Measurements from ENCODE around the gene AQP12B. TPM values are rescaled to one million over a fixed set of nuclear protein-coding genes. Genes with fewer than 3 reads are reported as not detected.
"Not testable (repeated sequence)": the region's sequence is repeated elsewhere in the genome, so short reads cannot be mapped to it uniquely, and the experiment has no call there.

Gene AQP12B
- polyA plus RNA-seq, 1 donor from 2014 or later: not detected

GRCh38 chr2:240685771-240686371, 3.2 kb upstream of the AQP12B start:
- H3F3A ChIP-seq (ENCODE audit: insufficient read depth, low read length, poor library complexity, severe bottlenecking): no peaks in the 10 kb centered on the region
- no peaks in the 10 kb centered on the region for H3K79me2 ChIP-seq (replicated peaks; ENCODE audit: insufficient read depth, low read length)
- no peak overlapping the region for H3K27ac ChIP-seq (ENCODE audit: low read length)
- H4K20me1 ChIP-seq (ENCODE audit: insufficient read depth): no peaks in the 10 kb centered on the region
- no peaks in the 10 kb centered on the region for H3K9me3 ChIP-seq (ENCODE audit: low read length)
- H2AFZ ChIP-seq (ENCODE audit: low read depth, low read length): no peak overlapping the region
- TF ChIP-seq TAF1 (IDR thresholded peaks at IDR 0.05; ENCODE audit: low read depth): no peak
- no peak for TF ChIP-seq EP300 (conservative IDR thresholded peaks at IDR 0.05; ENCODE audit: poor library complexity, severe bottlenecking)
- TF ChIP-seq POLR2AphosphoS5 (IDR thresholded peaks at IDR 0.05): no peak
- TF ChIP-seq RAD21 (conservative IDR thresholded peaks at IDR 0.05): no peak
- no peak for TF ChIP-seq EZH2 (IDR thresholded peaks at IDR 0.05; ENCODE audit: borderline replicate concordance, insufficient read depth, low read length, poor library complexity, severe bottlenecking)
- TF ChIP-seq REST (IDR thresholded peaks at IDR 0.05; ENCODE audit: borderline replicate concordance): no peak
- no peak for TF ChIP-seq CTCF (IDR thresholded peaks at IDR 0.05; ENCODE audit: poor library complexity, severe bottlenecking)
- TF ChIP-seq SMC3 (conservative IDR thresholded peaks at IDR 0.05; ENCODE audit: poor library complexity): no peak
- no peak for TF ChIP-seq MXI1 (conservative IDR thresholded peaks at IDR 0.05; ENCODE audit: poor library complexity, severe bottlenecking)
- no peak overlapping the region for H3K4me2 ChIP-seq (ENCODE audit: low read length)
- H3K9me2 ChIP-seq (ENCODE audit: insufficient read depth, low read length): no peaks in the 10 kb centered on the region
- H3K4me3 ChIP-seq (ENCODE audit: low read length): no peak overlapping the region
- no peaks in the 10 kb centered on the region for H3K27me3 ChIP-seq (ENCODE audit: insufficient read depth, low read depth, low read length)
- H3K9ac ChIP-seq (ENCODE audit: low read length): no peak overlapping the region
- no peaks in the 10 kb centered on the region for H3K36me3 ChIP-seq (ENCODE audit: insufficient read depth, low read length)

- not testable (repeated sequence) for H3K4me3 ChIP-seq (ENCODE audit: low read length); H2AFZ ChIP-seq (ENCODE audit: low read depth, low read length); H3K9ac ChIP-seq (ENCODE audit: low read length); H3K36me3 ChIP-seq (ENCODE audit: insufficient read depth, low read length); H4K20me1 ChIP-seq (ENCODE audit: insufficient read depth); H3K27me3 ChIP-seq (ENCODE audit: insufficient read depth, low read depth, low read length); H3K9me3 ChIP-seq (ENCODE audit: low read length); H3K9me2 ChIP-seq (ENCODE audit: insufficient read depth, low read length); H3F3A ChIP-seq (ENCODE audit: insufficient read depth, low read length, poor library complexity, severe bottlenecking); H3K4me2 ChIP-seq (ENCODE audit: low read length); H3K27ac ChIP-seq (ENCODE audit: low read length); H3K79me2 ChIP-seq (replicated peaks; ENCODE audit: insufficient read depth, low read length)
These were observed 1.5 kb upstream of the AQP12B start for GRCh38 chr2:240683980-240684728.

GRCh38 chr2:240683329-240683979, 769 bp upstream of the AQP12B start:
- not testable (repeated sequence) for H3K9ac ChIP-seq (ENCODE audit: low read length); H3K36me3 ChIP-seq (ENCODE audit: insufficient read depth, low read length); H3F3A ChIP-seq (ENCODE audit: insufficient read depth, low read length, poor library complexity, severe bottlenecking); H3K27me3 ChIP-seq (ENCODE audit: insufficient read depth, low read depth, low read length); H3K9me3 ChIP-seq (ENCODE audit: low read length); H3K27ac ChIP-seq (ENCODE audit: low read length); H4K20me1 ChIP-seq (ENCODE audit: insufficient read depth); H3K4me3 ChIP-seq (ENCODE audit: low read length); H3K79me2 ChIP-seq (replicated peaks; ENCODE audit: insufficient read depth, low read length); H2AFZ ChIP-seq (ENCODE audit: low read depth, low read length); H3K9me2 ChIP-seq (ENCODE audit: insufficient read depth, low read length); H3K4me2 ChIP-seq (ENCODE audit: low read length)

- not testable (repeated sequence) for H4K20me1 ChIP-seq (ENCODE audit: insufficient read depth); H3K4me2 ChIP-seq (ENCODE audit: low read length); H2AFZ ChIP-seq (ENCODE audit: low read depth, low read length); H3K4me3 ChIP-seq (ENCODE audit: low read length); H3K9me3 ChIP-seq (ENCODE audit: low read length); H3K27ac ChIP-seq (ENCODE audit: low read length); H3K9ac ChIP-seq (ENCODE audit: low read length); H3K36me3 ChIP-seq (ENCODE audit: insufficient read depth, low read length); H3K9me2 ChIP-seq (ENCODE audit: insufficient read depth, low read length); H3K79me2 ChIP-seq (replicated peaks; ENCODE audit: insufficient read depth, low read length); H3F3A ChIP-seq (ENCODE audit: insufficient read depth, low read length, poor library complexity, severe bottlenecking); H3K27me3 ChIP-seq (ENCODE audit: insufficient read depth, low read depth, low read length)
These were observed 2.5 kb downstream of the AQP12B start for GRCh38 chr2:240680185-240680584.
